ENCODE measurements around the gene OPA3. TPM values are rescaled to one million over a fixed set of nuclear protein-coding genes. Genes with fewer than 3 reads are reported as not detected.

Gene OPA3
- total and polyA plus RNA-seq, 2 experiments from 2014 or later = 11.5 to 14.5 TPM

GRCh38 chr19:45578861-45579260 is 5.7 kb downstream of the OPA3 start:
- Mint-ChIP-seq H3K36me3 (ENCODE audit: low read depth) (peaks cover 9% of the 10 kb centered on the region; the same call in 1 of the 3 replicates), H3K9me3 (no peaks in the 10 kb centered on the region; the same call in 2 of the 3 replicates), H3K4me1 (peaks cover 27% of the 10 kb centered on the region), H3K27ac (no peak overlapping the region), H3K27me3 (ENCODE audit: insufficient read depth, low read depth, poor library complexity) (peaks cover 6% of the 10 kb centered on the region), H3K4me3 (no peak overlapping the region; the same call in 2 of the 3 replicates)
- Histone ChIP-seq H3K27me3 (ENCODE audit: insufficient read depth) (no peaks in the 10 kb centered on the region), H2AFZ (no peak overlapping the region), H3K9me2 (ENCODE audit: insufficient read depth) (no peaks in the 10 kb centered on the region), H3K79me2 (replicated peaks; ENCODE audit: insufficient read depth) (peaks cover 41% of the 10 kb centered on the region), H3F3A (replicated peaks; ENCODE audit: low read depth) (0 out of 2 replicates have a peak, but pooled peaks cover 6% of the 10 kb centered on the region), H3K4me1 (ENCODE audit: insufficient read depth) (peaks cover 22% of the 10 kb centered on the region), H3K4me3 (no peak overlapping the region), H3K36me3 (ENCODE audit: insufficient read depth) (no peaks in the 10 kb centered on the region), H3K27ac (ENCODE audit: low read depth) (no peak overlapping the region), H4K20me1 (replicated peaks; ENCODE audit: insufficient read depth) (no peaks in the 10 kb centered on the region), H3K4me2 (no peak overlapping the region)
- no peak for ATAC-seq
- DNase-seq (ENCODE audit: low spot score) = no peak
- TF ChIP-seq ZNF462 (CRISPR knock-in tag; IDR thresholded peaks at IDR 0.05) (no peak), STAT1 (IDR thresholded peaks at IDR 0.05; ENCODE audit: unreplicated experiment) (no peak), ETS1 (IDR thresholded peaks at IDR 0.05) (no peak), ZNF331 (CRISPR knock-in tag; IDR thresholded peaks at IDR 0.05; ENCODE audit: low read depth) (no peak), ZNF114 (CRISPR knock-in tag; IDR thresholded peaks at IDR 0.05) (no peak), EZH2 (IDR thresholded peaks at IDR 0.05; ENCODE audit: low read depth, unreplicated experiment) (no peak), CREB1 (CRISPR knock-in tag; IDR thresholded peaks at IDR 0.05; ENCODE audit: low read depth) (no peak), POLR2AphosphoS5 (IDR thresholded peaks at IDR 0.05; ENCODE audit: low read depth) (no peak), EZH2phosphoT487 (IDR thresholded peaks at IDR 0.05; ENCODE audit: unreplicated experiment) (no peak), NANOG (IDR thresholded peaks at IDR 0.05; ENCODE audit: borderline replicate concordance) (no peak), JUNB (IDR thresholded peaks at IDR 0.05; ENCODE audit: unreplicated experiment) (no peak)

All from GM23338 (cell line).